Esophagus mucosa (tissue), 1 donor: ENCODE measurements around the gene ITGB5. TPM values are rescaled to one million over a fixed set of nuclear protein-coding genes. Genes with fewer than 3 reads are reported as not detected.

Experiments
- ATAC-seq: fragments of 200-7000 bp; cut with Tn5 transposase; one replicate; pipeline ENCODE4 v1.9.1; 2020
- total RNA-seq: library from RNA; stranded (reverse); gene quantifications from one replicate; pipeline ENCODE4 v1.2.4, GENCODE V29; 2023
- donor health status: DM: yes; HTN: yes; CAD: no.

The ITGB5 gene, protein sequence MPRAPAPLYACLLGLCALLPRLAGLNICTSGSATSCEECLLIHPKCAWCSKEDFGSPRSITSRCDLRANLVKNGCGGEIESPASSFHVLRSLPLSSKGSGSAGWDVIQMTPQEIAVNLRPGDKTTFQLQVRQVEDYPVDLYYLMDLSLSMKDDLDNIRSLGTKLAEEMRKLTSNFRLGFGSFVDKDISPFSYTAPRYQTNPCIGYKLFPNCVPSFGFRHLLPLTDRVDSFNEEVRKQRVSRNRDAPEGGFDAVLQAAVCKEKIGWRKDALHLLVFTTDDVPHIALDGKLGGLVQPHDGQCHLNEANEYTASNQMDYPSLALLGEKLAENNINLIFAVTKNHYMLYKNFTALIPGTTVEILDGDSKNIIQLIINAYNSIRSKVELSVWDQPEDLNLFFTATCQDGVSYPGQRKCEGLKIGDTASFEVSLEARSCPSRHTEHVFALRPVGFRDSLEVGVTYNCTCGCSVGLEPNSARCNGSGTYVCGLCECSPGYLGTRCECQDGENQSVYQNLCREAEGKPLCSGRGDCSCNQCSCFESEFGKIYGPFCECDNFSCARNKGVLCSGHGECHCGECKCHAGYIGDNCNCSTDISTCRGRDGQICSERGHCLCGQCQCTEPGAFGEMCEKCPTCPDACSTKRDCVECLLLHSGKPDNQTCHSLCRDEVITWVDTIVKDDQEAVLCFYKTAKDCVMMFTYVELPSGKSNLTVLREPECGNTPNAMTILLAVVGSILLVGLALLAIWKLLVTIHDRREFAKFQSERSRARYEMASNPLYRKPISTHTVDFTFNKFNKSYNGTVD
- total RNA-seq, result 83.0 TPM

DNA sequence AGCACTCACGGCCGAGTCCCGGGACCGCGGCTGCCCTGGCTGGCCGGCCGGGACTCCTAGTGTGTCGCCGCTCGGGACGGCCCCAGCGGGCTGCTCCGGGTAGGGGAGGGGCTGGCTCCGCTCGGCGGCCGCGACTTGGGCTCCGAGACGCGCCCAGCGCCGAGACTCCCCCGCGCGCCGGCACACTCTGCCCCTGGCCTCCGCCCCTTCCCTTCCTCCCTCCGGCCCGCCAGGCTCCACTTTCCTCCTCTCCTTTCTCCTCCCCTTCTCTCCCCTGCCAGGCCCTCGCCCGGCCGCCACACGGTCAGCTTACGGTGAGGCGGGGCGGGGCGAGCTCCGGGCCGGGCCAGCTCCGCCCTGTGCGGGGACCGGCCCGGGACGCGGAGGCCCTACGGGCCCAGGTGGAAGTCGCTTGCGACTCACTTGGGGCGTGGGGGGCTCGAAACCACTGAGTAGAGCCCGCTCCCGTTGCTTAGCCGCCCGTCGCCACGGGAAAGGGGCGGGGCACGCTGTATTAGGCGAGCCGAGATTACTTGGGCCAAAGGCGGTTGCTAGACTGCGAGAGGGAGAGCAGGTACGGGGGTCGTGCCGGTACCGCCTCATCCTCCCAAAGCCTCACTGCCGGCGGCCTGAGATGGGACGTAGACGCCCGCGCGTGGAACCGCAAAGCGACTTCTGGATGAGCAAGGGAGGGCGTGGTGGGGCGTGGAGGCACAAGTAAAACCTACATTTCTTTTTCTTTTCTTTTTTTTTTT, at the start of gene ITGB5:
Gene ITGB5 (minus strand): TSS at position 189 of the 755 bp plus-strand sequence. CDS start 365 bp downstream, outside the sequence.
- peak; percentile 76 for ATAC-seq

DNA sequence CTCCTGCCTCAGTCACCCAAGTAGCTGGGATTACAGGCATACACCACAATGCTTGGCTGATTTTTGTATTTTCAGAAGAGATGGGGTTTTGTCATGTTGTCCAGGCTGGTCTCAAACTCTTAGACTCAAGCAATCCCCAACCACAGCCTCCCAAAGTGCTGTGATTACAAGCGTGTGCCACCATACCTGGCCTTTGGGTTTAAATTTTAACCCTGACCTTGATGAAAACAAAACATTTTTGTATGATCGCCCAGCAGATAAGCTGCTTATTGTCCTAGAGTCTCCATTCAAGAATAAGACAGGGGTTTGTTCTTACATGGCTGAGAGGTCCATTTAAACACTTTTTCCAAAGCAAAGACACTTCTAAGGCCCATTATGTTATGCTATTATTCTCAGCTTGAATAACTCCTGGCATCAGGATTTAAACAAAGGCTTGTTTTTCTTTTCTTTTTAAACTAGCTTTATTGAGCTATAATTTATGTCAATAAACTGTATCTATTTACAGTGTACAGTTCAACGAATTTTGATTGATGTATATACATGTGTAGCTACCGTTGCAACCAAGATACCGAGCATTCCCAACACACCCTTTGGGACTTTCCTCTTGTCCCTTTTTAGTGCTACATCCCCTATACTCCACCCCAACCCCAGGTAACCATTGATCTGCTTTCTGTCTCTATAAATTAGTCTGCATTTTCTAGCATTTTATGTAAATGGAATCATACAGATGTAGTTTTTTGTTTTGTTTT, 48.8 kb upstream of the ITGB5 start:
- no peak for ATAC-seq

DNA sequence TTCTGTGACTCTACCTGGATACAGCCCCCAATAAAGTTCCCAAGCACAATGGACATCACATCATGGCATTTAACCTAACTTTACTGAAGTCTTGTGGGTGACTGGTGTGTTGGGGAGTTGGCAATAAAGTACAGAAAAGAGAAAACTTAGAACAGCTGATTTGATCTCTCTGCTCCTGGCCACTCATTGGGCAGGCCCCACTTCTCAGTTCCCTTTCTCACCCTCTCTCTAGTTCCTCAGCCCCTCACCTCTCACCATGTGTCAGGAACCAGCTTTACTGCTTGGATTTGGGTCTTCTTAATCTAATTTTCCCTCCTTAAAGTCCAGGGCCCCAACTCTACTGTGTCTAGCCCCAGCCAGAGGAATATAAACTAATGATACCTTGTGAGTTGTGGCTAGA, 48.1 kb upstream of the ITGB5 start:
- ATAC-seq, result no peak

DNA sequence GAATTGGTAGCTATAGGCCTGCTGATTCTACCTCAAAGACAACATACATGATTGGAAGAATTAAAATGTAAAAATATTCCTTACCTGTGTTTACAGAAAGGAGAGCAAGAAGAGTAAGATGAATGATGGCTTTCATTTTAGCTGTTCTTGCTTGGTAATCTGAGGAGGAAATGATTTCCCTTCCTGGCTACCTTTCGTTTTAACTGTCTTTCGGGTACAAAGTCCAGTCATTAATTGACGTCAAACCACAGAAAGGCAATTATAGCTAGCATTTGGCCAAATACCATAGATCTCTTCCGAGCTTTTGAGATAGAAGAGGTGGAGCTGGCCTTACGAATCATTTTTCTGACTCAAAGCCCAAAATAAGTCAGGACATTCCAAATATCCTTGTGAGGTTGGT, 47.4 kb upstream of the ITGB5 start, which contains the start of gene MUC13:
Gene MUC13 (minus strand): TSS at position 175 of the 400 bp plus-strand sequence. CDS start 39 bp downstream, at position 136.
- no peak for ATAC-seq

DNA sequence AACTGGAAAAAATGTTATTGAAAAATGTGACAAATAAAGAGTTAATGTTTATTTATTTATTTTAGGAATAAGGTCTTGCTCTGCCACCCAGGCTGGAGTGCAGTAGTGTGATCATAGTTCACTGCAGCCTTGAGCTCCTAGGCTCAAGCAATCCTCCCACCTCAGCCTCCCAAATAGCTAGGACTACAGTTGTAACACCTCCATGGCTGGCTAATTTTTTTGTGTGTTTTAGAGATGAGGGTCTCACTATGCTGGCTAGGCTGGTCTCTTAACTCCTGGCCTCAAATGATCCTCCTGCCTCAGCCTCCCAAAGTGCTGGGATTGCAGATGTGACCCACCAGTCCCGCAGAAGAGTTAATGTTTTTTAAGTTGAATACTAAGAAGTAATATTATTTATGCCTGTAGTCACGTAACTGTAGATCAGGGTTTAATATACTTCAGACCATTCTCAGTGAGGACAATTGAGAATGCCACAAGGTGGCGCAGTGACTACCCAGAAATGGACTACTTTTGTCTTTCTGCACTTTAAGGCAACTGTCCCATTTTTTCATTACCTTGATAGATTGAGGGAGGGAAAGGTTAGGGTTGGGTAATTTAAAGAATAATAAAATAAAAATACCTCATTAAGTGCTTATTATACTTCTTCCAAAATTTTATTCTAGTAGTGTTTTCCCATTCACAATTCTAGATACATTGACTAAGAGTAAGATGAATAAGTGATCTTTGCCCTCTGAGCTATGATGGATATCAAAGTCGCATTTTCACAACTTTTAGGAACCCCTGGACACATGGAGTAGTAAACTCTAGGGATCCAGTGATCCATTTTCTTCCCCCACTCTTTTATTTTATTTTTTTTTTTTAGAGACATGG, 41.4 kb upstream of the ITGB5 start:
- ATAC-seq, result peak; percentile 59

DNA sequence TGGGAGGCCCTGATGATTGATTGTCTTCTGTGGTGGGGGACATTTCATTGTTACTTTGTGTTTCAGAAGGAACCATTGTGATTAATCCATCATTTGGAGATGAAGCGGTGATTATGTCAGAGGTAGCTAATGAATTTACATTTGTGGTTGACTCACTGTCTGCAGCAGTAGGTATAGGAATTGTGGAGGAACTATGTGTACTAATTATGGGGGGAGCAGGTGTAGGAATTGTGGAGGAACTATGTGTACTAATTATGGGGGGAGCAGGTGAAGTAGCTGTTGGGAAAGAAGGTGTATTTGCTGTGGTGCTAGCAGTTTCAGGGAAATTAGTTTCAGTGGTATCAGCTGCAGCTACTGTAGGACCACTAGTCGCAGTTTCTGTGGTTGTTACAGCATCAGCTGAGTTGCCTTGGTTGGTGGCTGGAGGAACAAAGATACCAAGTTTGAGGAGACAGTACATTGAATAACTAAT, 40.4 kb upstream of the ITGB5 start:
- no peak for ATAC-seq

DNA sequence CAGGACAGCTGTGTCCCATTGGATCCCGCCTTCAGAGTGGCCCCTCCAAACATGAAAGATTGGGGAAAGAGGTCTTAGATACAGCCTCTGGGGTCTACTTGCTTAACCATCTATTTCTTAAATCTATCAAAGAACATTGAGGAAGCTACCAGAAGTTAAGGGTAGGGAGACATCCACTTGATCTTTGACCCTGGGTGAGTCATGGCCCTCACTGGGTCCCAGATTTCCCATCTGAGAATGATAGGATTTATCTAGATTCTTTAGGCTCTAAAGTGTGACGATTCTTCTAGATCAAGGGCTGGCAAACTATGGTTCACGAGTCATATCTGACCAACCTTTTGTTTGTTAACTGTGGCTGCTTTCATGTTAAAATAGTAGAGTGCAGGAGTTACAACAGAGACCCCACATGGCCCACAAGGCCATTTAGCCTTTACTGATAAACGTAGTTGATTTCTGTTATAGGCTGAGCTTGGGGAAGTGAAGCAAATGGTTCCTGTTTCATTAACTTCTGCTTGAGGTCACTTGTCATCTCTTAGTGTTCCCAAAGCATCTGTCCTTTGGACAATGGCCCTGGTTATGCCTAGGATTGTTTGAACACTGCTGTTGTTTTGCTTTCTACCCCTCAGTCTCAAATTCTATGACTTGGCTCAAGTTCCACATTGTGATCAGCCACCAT, 39.4 kb upstream of the ITGB5 start:
- ATAC-seq, result no peak

DNA sequence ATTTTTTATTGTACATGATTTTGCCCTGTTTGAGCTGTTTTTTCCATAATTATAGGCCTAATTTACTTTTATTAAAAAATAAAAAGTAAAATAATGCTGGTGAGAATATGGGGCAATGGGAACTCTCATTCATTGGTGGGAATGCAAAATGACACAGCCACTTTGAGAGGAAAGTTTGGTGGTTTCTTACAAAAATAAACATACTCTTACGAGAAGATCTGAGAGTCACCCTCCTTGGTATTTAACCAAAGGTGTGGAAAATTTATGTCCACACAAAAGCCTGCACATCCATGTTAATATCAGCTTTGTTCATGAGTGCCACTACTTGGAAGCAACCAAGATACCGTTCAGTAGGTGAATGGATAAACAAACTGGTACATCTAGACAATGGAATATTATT, 37.6 kb upstream of the ITGB5 start:
- no peak for ATAC-seq

DNA sequence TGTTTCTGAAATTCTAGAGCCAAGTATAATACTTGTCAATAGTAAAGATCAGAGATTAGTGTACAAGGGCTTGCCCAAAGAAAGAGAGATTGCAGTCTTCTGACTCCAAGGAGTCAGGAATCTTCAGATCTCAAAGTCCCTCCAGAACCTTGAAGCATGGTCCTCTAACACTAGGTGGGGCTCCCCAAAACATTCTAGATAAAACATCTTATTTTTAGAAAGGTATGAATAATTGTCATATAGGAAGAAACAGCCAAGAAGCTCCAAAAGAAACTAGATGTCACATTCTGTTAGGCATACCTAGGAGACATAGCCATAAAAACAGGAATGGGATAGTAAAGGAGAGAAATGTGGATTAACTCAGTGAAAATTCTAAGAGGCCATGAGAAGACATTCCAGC, 36.7 kb upstream of the ITGB5 start:
- ATAC-seq, result no peak

DNA sequence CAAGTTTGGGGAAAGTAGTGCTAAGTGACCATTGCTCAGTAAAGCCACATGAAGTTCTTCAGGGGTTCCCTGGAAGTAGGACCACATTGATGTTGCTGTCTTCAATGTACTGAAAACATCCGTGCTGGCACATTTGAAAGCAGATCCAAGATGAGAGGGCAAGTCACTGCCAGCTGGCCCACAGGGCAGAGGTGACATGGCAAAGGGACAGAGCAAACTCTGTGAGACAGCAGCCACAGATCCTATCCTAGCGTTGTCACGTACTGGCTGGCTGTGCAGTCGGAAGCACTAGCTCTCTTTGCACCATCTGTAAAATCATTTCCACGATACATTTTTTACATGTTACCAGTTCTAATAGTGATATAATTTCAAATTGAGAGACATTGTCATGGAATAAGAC, 33.6 kb upstream of the ITGB5 start:
- no peak for ATAC-seq

DNA sequence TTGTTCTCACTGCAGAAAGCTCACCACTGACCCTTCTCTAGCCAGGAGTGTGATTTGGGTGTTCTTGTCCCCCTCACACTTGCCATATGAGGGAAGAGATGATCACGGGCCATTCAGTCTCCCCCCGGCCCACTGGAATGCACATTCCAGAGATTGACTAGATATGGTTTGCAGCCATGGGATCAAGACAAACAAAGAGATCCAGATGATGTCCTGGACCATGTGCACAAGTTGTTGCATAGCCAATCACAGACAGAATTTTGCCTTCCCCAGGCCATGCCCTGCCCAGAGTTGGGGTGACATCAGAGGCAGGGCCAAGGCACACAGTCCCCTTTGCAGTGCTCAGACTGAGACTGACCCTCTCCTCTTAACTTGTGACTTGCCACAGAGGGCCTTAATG, 32.6 kb upstream of the ITGB5 start:
- no peak for ATAC-seq

DNA sequence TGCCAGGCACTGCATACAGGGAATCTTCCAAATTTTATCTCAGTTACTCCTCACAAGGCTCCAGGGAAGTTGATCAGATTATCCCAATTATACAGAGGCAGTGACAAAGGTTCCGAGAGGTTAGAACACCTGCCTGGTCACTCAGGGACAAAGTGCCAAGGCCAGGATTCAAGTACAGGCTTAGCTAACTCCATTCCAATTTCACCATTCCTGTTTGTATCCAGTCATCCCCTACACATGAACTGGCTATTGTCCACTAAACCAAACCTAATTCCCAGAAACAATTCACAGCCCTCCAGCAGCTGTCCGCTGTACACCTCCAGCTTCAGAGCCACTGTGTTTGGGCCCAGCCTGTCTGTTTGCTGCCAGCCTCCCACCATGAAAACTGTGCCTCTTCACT, 31.4 kb upstream of the ITGB5 start:
- ATAC-seq, result no peak

DNA sequence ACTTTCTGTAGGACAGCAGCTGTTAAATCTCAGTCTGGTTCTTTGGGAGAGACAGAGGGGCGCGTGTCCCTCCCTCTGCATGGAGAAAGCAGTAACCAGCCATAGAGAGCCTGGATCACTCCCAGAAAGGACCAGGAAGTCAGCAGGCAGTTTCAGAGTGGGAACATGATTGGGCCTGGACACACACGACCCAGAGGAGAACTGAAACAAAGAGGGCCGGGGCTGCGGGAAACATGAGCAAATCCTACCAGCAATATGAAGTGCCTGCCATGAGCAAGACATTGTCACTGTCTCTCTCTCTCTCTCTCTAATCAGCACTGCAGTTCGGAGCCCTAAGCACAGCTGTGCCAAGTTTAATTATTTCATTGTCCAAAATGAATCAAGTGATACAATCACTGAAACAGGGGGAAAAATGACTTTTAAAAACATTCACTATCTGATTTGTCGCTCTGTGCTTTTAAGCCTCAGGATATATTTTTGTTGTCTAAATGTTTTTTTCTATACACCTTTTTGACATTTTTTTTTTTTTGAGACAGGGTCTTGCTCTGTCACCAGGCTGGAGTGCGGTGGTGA, 29.8 kb upstream of the ITGB5 start:
- no peak for ATAC-seq

DNA sequence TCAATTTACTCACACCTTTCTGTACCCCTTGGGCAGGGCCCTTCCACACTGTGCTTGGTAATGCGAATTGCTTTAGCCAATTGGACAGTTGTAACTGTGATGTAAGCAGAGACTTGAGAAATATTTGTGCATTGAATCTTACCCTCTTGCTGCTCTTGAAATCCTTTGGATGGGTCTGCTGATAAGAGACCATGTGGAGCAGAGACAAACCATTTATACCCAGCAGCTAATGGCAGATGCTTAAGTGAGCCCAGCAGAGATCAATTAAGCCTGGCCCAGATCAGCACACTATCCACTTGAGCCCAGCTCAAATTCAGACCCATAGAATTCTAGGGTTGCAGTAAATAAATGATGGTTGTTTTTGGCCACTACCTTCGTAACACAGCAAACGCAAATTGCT, 28.1 kb upstream of the ITGB5 start:
- no peak for ATAC-seq

DNA sequence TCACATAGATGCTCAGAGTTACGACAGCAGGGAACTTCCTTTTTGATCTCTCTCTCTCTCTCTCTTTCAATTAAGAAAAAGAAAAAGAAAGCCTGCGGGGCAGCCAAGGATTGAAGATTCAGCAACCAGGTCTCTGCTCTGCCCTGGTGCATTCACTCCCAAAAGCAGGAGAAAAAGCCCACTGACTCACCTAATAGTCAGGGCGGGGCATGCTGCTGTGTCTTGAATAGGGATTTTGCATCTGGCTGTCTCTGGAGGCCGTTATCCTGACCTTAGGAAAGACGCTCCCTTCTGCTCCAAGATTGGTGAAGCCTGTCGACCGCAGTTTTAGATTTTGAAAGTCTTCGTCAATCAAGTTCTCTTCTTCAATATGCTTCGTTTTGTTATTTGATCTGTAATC, 20.8 kb upstream of the ITGB5 start:
- ATAC-seq, result no peak

DNA sequence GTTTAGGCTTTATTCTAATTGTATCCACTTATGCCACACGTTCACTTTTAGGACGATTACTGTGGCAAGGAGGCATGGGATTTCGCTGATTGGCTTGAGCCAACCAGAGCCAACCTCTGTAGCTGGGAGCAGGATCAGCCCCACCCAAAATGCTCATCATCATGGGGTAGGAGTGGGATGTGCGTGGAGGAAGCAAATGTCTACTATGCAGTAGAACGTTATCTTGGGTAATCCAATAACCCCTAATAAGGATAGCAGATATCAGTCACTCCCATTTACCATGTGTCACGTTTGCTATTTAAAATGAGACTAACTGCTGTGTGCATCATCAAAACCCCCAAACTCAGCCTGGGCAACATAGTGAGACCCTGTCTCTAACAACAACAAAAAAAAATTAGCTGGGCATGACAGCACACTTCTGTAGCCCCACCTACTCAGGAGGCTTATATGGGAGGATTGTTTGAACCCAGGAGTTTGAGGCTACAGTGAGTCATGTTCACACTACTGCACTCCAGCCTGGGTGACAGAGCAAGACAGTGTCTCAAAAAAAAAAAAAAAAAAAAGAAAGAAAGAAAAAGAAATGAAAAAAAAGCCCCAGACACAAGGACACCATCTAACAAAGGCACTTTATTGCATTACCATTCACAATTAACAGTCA, 17.8 kb upstream of the ITGB5 start:
- ATAC-seq, result no peak

DNA sequence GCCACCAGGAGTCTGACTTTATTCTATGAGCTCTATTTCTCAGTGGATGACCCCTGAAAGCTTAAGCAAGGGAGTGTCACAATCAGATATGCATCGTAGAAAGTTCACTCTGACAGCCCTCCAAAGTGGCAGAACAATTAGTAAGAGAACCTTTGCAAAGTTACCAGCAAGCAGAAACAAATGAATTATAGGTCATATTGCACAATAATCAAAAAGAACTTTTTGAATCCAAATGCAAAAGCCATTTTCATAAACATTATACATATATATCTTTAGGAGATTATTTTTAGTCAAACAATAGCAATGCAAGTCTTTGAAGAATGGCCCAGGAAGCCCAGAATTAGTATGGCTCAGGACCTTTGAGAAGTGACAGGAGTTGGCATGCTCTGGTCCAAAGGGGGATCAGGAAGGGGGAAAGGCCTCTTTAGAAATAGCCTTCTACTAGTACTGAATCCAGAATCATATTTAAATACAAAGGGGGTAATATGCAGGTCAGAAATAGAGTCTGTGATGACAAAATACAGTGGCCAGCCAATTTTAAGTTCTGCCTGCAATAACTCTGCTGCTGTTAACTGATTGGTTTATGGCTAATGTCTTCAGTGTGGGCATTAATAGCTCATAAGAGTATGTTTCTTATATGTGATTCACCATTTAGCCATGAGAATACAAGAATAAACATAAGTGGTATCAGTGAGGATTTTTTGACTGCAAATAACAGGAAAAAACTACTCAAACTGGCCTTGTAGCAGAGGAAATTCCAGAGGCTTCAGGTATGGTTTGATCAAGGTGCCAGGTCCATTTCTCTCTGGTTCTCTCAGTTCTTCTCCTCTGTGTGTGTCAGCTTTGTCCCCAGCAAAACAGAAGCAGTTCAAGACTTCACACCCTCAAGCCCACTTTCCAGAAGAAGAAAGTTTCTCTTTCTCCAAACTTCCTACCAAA, 17.0 kb upstream of the ITGB5 start:
- no peak for ATAC-seq

DNA sequence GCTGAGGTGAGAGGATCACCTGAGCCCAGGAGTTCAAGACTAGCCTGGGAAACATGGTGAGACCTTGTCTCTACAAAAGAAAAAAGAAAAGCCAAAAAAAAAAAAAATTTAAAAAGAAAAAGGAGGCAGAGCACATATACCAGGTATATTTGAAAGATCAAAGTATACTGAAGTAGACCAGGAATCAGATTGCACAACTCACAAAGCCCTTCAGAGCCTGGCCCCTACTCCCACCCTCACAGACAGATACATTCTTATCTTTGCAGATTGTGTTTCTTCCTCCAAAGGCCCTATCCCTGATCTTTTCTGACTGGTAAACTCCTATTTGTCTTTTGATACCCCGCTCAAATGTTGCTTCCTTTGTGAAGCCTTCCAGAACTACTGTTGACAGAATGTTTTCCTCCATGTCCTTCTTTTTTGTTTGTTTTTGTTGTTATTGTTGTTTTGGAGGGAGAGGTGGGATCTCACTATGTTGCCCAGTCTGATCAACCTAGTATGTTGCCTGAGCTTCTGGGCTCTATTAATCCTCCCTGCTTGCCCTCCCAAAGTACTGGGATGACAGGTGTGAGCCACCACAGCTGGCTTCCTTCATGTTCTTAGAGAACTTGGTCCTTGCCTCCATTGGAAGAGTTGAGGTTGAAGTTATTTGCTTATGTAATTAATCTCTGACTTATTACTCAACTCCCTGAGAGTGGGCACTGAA, 9.8 kb upstream of the ITGB5 start:
- ATAC-seq, result no peak
